Right lung (tissue), 5 donors: ENCODE results near the gene ALDOA. TPM values are rescaled to one million over a fixed set of nuclear protein-coding genes. Genes with fewer than 3 reads are reported as not detected.

Experiments
- DNase-seq, 2 donors: peaks; one replicate each; pipeline ENCODE4 v3.0.0-alpha.2; 2013
- polyA plus RNA-seq, 5 donors: library from polyadenylated mRNA; unstranded; fragments of 120-200 nt; gene quantifications; one replicate each; pipeline versions ENCODE4 v1.2.1 to v1.2.3, GENCODE V29; 2013; ENCODE audit warnings: inconsistent platforms in 1 of 5, low replicate concordance in 1 of 5; ENCODE audit not compliant: insufficient read length in 5 of 5, insufficient read depth in 1 of 5

Gene ALDOA
- polyA plus RNA-seq, 5 donors = 251 to 539 (median 362) TPM

GRCh38 chr16:30087181-30087898 is 21.8 kb downstream of the ALDOA start:
- DNase-seq = no peak

GRCh38 chr16:30088237-30088831 is 22.8 kb downstream of the ALDOA start:
- no peak for DNase-seq

GRCh38 chr16:30088832-30089624 is 23.5 kb downstream of the ALDOA start:
- DNase-seq = no peak

GRCh38 chr16:30090610-30091331 is 25.2 kb downstream of the ALDOA start:
- DNase-seq = no peak

GRCh38 chr16:30091474-30092372 is 26.2 kb downstream of the ALDOA start, which contains the start of gene TBX6:
TSS of gene TBX6 (minus strand) at chr16:30091924. CDS start at chr16:30091193, 731 bp downstream.
- peak; percentile 90 to 91 for DNase-seq

- DNase-seq = peak; percentile 56 to 66
These were observed 26.9 kb downstream of the ALDOA start for GRCh38 chr16:30092373-30093010.

- DNase-seq = no peak
These were observed 29.1 kb downstream of the ALDOA start for GRCh38 chr16:30094541-30095165.

GRCh38 chr16:30095166-30096078 is 29.9 kb downstream of the ALDOA start:
- no peak for DNase-seq

- peak; percentile 86 to 90 for DNase-seq
These were observed 30.7 kb downstream of the ALDOA start, which contains the start of gene YPEL3 for GRCh38 chr16:30096105-30096861. TSS of gene YPEL3 (minus strand) at chr16:30096213. CDS start at chr16:30095482, 731 bp downstream.

GRCh38 chr16:30096862-30097563 is 31.5 kb downstream of the ALDOA start:
- no peak for DNase-seq

- DNase-seq = no peak
These were observed 38.5 kb downstream of the ALDOA start for GRCh38 chr16:30104090-30104489.

GRCh38 chr16:30104492-30104891 is 38.9 kb downstream of the ALDOA start:
- no peak for DNase-seq

GRCh38 chr16:30108059-30108850 is 42.7 kb downstream of the ALDOA start:
- no peak for DNase-seq

- DNase-seq = no peak
These were observed 45.1 kb downstream of the ALDOA start for GRCh38 chr16:30110661-30111060.

GRCh38 chr16:30112197-30113030 is 46.9 kb downstream of the ALDOA start:
- DNase-seq = no peak
